DND-41 (cell line): ENCODE data around the gene TPRG1.

ENCODE experiments used
- CTCF ChIP-seq: IDR thresholded peaks from 2 replicates; pipeline ENCODE4 v1.5.1; 2012; ENCODE audit warnings: borderline replicate concordance, low read length, moderate library complexity, mild to moderate bottlenecking; ENCODE audit not compliant: poor library complexity, severe bottlenecking; ENCODE audit errors: extremely low read depth
- EZH2 ChIP-seq: IDR thresholded peaks from 3 replicates; pipeline ENCODE4 v1.6.1; 2012; ENCODE audit warnings: borderline replicate concordance, low read depth, mild to moderate bottlenecking, moderate library complexity, low read length, inconsistent platforms; ENCODE audit not compliant: severe bottlenecking

GRCh38 chr3:189355115-189355480, 183.3 kb downstream of the TPRG1 start:
- TF ChIP-seq EZH2 (no peak), CTCF (no peak)
